GM12874 (cell line): ENCODE measurements around the gene ENPP5.

Experiments used
- CTCF ChIP-seq: IDR thresholded peaks from 2 replicates; pipeline ENCODE4 v1.5.1; 2011; ENCODE audit warnings: low read depth, mild to moderate bottlenecking, control low read depth, low read length, moderate library complexity; ENCODE audit not compliant: insufficient read depth

ENPP5 gene

GRCh38 chr6:46199387-46199786 lies 28.6 kb upstream of the ENPP5 start:
- TF ChIP-seq CTCF = no peak

- TF ChIP-seq CTCF = no peak
These were observed 21.2 kb upstream of the ENPP5 start for GRCh38 chr6:46191961-46192360.

GRCh38 chr6:46190889-46191288 lies 20.1 kb upstream of the ENPP5 start:
- no peak for TF ChIP-seq CTCF

- no peak for TF ChIP-seq CTCF
These were observed 18.9 kb upstream of the ENPP5 start for GRCh38 chr6:46189726-46190125.

GRCh38 chr6:46186583-46186982 lies 15.8 kb upstream of the ENPP5 start:
- TF ChIP-seq CTCF = no peak

- TF ChIP-seq CTCF = no peak
These were observed 13.3 kb upstream of the ENPP5 start for GRCh38 chr6:46184114-46184513.

- no peak for TF ChIP-seq CTCF
These were observed 5.2 kb upstream of the ENPP5 start for GRCh38 chr6:46175976-46176375.

- no peak for TF ChIP-seq CTCF
These were observed 4.7 kb upstream of the ENPP5 start for GRCh38 chr6:46175446-46175845.
